Measurements from ENCODE around the gene CEP43. TPM values are rescaled to one million over a fixed set of nuclear protein-coding genes. Genes with fewer than 3 reads are reported as not detected.

The CEP43 gene
- total RNA-seq, 1 experiment from 2014 or later: 15.2 TPM

- no TSS peak for BruUV-seq (replicated peaks)
- CTCF ChIA-PET: no interaction called here
- no peaks in the 10 kb centered on the region for H3K4me1 ChIP-seq (ENCODE audit: insufficient read depth, low read length)
- H3K9me2 ChIP-seq (replicated peaks; ENCODE audit: low read length): no peaks in the 10 kb centered on the region
- ATAC-seq (no peak), DNase-seq (no peak)
- H3K9ac ChIP-seq (ENCODE audit: low read length): no peak overlapping the region
- intact Hi-C loops (cut with micrococcal nuclease): no loop called here
- no peak for TF ChIP-seq EZH2 (IDR thresholded peaks at IDR 0.05; ENCODE audit: low read length, unreplicated experiment)
- no peak for TF ChIP-seq CTCF (conservative IDR thresholded peaks at IDR 0.05; ENCODE audit: low read depth, low read length)
- TF ChIP-seq EZH2phosphoT487 (IDR thresholded peaks at IDR 0.05; ENCODE audit: borderline replicate concordance, low read length): no peak
- H3K27ac ChIP-seq (ENCODE audit: low read length): no peak overlapping the region
- H3K4me3 ChIP-seq (ENCODE audit: low read length): no peak overlapping the region
- H2AFZ ChIP-seq (ENCODE audit: low read length): no peak overlapping the region
- H3K9me3 ChIP-seq (ENCODE audit: low read length): no peaks in the 10 kb centered on the region
- no peak overlapping the region for H3K4me2 ChIP-seq (ENCODE audit: low read length)
- H3K79me2 ChIP-seq (ENCODE audit: low read length): no peaks in the 10 kb centered on the region
- H4K20me1 ChIP-seq (ENCODE audit: low read length): no peaks in the 10 kb centered on the region
- no peaks in the 10 kb centered on the region for H3K27me3 ChIP-seq (ENCODE audit: low read length)
- H3F3A ChIP-seq (ENCODE audit: low read length, unreplicated experiment): no peaks in the 10 kb centered on the region
- POLR2A ChIA-PET (ENCODE audit: unreplicated experiment): no interaction called here
- peaks cover 9% of the 10 kb centered on the region for H3K36me3 ChIP-seq (ENCODE audit: low read depth, low read length)
Measured at GRCh38 chr6:167030222-167031072, 31.2 kb downstream of the CEP43 start.

GRCh38 chr6:167031082-167031709 is 32.0 kb downstream of the CEP43 start:
- intact Hi-C loops (cut with micrococcal nuclease): no loop called here
- Histone ChIP-seq H3K4me1 (ENCODE audit: insufficient read depth, low read length) (no peaks in the 10 kb centered on the region), H3K9me2 (replicated peaks; ENCODE audit: low read length) (no peaks in the 10 kb centered on the region), H3K27me3 (ENCODE audit: low read length) (no peaks in the 10 kb centered on the region), H3K9me3 (ENCODE audit: low read length) (no peaks in the 10 kb centered on the region), H3K4me2 (ENCODE audit: low read length) (no peak overlapping the region), H4K20me1 (ENCODE audit: low read length) (no peaks in the 10 kb centered on the region), H3F3A (ENCODE audit: low read length, unreplicated experiment) (no peaks in the 10 kb centered on the region), H3K27ac (ENCODE audit: low read length) (no peak overlapping the region), H3K4me3 (ENCODE audit: low read length) (no peak overlapping the region), H2AFZ (ENCODE audit: low read length) (no peak overlapping the region), H3K36me3 (ENCODE audit: low read depth, low read length) (peaks cover 9% of the 10 kb centered on the region), H3K79me2 (ENCODE audit: low read length) (no peaks in the 10 kb centered on the region), H3K9ac (ENCODE audit: low read length) (no peak overlapping the region)
- BruUV-seq (replicated peaks): no TSS peak
- CTCF ChIA-PET: no interaction called here
- ATAC-seq (no peak), DNase-seq (no peak)
- POLR2A ChIA-PET (ENCODE audit: unreplicated experiment): no interaction called here
- no peak for TF ChIP-seq EZH2phosphoT487 (IDR thresholded peaks at IDR 0.05; ENCODE audit: borderline replicate concordance, low read length)
- no peak for TF ChIP-seq CTCF (conservative IDR thresholded peaks at IDR 0.05; ENCODE audit: low read depth, low read length)
- no peak for TF ChIP-seq EZH2 (IDR thresholded peaks at IDR 0.05; ENCODE audit: low read length, unreplicated experiment)

- CTCF ChIA-PET: no interaction called here
- ATAC-seq: no peak
- H3K36me3 ChIP-seq (ENCODE audit: low read depth, low read length): peaks cover 5% of the 10 kb centered on the region
- no peaks in the 10 kb centered on the region for H3K27me3 ChIP-seq (ENCODE audit: low read length)
- no peaks in the 10 kb centered on the region for H3K4me1 ChIP-seq (ENCODE audit: insufficient read depth, low read length)
- no peak overlapping the region for H3K9ac ChIP-seq (ENCODE audit: low read length)
- H3K4me2 ChIP-seq (ENCODE audit: low read length): no peak overlapping the region
- DNase-seq: no peak
- no peak overlapping the region for H3K27ac ChIP-seq (ENCODE audit: low read length)
- H3K4me3 ChIP-seq (ENCODE audit: low read length): no peak overlapping the region
- no peaks in the 10 kb centered on the region for H3F3A ChIP-seq (ENCODE audit: low read length, unreplicated experiment)
- no peak for TF ChIP-seq CTCF (conservative IDR thresholded peaks at IDR 0.05; ENCODE audit: low read depth, low read length)
- no peak for TF ChIP-seq EZH2phosphoT487 (IDR thresholded peaks at IDR 0.05; ENCODE audit: borderline replicate concordance, low read length)
- no peak for TF ChIP-seq EZH2 (IDR thresholded peaks at IDR 0.05; ENCODE audit: low read length, unreplicated experiment)
- POLR2A ChIA-PET (ENCODE audit: unreplicated experiment): no interaction called here
- BruUV-seq (replicated peaks): no TSS peak
- H3K9me2 ChIP-seq (replicated peaks; ENCODE audit: low read length): no peaks in the 10 kb centered on the region
- H3K9me3 ChIP-seq (ENCODE audit: low read length): no peaks in the 10 kb centered on the region
- no peaks in the 10 kb centered on the region for H4K20me1 ChIP-seq (ENCODE audit: low read length)
- no peaks in the 10 kb centered on the region for H3K79me2 ChIP-seq (ENCODE audit: low read length)
- no peak overlapping the region for H2AFZ ChIP-seq (ENCODE audit: low read length)
- intact Hi-C loops (cut with micrococcal nuclease): no loop called here
Measured at GRCh38 chr6:167034056-167034455, 34.9 kb downstream of the CEP43 start.

All from PC-3 (cell line).